GM19468 (cell line): ENCODE measurements around the gene SLC4A3.

ENCODE experiments used
- ATAC-seq: cut with Tn5 transposase; IDR thresholded peaks from one replicate; pipeline ENCODE4 v1.9.1; 2021; ENCODE audit warnings: mild to moderate bottlenecking, moderate library complexity, moderate number of reproducible peaks; ENCODE audit not compliant: unreplicated experiment; ENCODE audit errors: extremely low read depth

SLC4A3 gene

DNA sequence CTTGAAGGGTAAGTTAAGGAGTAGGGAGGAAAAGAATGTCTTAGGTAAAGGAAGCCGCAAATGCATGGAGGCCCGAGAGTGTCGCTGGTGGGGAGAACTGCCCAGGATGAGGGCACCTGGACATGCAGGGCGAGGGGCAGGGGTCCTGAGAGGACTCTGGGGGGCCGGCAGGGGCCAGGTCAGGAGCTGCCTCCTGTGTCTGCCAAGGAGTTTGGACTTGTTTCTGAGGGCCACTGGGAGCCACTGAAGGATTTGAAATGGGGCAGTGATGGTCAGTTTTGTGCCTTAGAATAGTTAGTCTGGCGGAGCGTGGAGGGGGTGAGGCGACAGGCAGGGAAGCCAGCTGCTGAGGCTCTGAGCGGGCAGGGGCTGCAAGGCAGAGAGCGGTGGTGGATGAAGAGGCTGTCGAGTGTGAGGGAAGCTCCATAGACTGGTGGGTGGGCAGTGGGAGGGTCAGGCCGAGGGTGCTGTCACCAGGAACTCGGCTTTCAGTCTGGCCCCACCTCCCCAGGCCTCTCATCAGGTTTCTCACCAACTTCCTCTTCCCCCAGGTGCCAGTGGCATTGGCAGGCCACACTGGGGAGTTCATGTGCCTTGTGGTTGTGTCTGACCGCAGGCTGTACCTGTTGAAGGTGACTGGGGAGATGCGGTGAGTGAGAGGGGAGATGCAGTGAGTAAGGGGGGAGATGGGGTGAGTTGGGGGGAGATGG lies 14.7 kb upstream of the SLC4A3 start:
- ATAC-seq, result no peak

DNA sequence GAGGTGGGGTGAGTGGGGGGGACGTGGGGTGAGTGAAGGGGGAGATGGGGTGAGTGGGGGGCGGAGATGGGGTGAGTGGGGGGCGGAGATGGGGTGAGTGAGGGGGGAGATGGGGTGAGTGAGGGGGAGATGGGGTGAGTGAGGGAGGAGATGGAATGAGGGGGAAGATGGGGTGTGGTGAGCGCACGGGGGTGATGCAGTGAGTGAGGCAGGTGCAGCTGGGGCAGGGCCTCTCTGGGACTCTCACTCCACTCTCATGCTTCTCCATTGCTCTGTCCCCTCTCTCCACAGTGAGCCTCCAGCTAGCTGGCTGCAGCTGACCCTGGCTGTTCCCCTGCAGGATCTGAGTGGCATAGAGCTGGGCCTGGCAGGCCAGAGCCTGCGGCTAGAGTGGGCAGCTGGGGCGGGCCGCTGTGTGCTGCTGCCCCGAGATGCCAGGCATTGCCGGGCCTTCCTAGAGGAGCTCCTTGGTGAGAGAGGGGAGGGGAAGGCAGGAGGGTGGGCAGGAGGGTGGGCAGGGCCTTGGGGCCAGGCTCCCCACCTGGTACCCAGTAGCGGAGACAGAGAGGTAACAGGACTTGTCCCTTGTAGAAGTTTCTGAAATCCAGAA lies 13.9 kb upstream of the SLC4A3 start:
- ATAC-seq, result no peak

DNA sequence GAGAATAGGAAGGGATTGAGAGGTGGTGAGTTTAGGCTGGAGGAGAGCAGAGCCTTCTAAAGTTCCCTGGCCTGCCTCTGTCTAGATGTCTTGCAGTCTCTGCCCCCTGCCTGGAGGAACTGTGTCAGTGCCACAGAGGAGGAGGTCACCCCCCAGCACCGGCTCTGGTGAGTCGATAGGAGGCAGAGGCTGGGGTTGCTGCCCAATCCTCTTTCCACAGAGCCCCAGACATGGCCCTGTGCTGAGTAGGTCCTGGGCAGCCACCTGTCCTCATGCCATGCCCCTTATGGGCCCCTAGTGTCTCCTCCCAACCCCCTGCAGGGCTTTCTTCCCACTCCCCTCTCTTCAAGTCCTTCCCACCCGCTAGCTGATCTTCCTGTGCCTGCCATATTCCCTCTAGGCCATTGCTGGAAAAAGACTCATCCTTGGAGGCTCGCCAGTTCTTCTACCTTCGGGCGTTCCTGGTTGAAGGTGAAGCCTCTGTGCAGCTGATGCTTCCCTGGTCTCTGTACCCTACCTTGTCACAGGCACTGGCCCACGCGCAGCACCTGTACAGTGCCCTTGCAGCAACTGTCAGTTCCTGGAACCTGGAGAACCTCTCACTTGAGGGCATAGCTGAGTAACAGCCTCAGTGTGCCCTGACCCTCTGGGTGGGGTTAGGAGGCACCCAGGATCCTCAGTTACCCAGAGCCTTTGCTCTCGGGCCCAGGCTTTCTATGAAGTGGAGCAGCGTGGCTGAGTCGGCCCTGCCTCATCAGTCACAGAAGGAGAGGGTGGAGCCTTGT lies 13.2 kb upstream of the SLC4A3 start:
- ATAC-seq, result no peak

DNA sequence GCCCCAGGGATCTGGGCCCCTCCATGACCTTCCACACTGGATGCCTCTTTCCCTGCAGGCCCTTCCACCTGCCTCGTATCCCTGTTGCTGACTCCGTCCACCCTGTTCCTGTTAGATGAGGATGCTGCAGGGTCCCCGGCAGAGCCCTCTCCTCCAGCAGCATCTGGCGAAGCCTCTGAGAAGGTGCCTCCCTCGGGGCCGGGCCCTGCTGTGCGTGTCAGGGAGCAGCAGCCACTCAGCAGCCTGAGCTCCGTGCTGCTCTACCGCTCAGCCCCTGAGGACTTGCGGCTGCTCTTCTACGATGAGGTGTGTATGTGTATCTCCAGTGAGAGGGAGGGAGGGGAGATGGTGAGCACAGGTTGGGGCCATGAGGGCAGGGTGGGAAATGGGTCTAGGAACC lies 12.4 kb upstream of the SLC4A3 start:
- no peak for ATAC-seq

DNA sequence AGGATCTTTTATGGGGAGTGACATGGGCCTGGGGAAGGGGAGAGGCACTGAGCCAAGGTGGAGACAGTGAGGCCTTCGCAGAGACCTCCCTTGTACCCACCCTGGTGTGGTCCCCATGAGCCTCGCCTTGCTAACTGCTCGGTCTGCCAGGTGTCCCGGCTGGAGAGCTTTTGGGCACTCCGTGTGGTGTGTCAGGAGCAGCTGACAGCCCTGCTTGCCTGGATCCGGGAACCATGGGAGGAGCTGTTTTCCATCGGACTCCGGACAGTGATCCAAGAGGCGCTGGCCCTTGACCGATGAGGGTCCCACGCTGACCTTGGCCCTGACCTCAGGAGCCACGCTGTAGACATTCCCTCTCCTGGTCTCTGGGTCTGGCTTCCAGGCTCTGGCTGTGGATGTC lies 11.5 kb upstream of the SLC4A3 start:
- no peak for ATAC-seq

DNA sequence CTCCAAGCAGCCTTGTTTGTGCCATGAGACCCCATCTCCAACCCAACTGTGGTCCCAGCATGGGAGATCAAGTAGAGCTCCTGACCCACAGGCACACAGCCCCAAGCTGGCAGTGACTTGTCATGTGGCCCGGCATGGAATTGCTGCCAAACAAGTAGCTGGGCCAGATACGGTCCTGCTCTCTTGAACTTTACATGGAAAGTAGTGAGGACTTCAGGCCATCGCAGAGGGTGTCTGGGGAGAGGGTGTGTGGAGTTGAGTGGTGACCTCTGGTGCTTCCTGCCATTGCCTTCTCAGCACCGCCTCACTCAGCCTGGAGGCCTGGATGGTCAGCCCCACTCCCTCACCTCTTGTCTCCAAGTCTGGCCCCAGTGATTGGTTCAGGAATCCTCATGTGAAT lies 10.9 kb upstream of the SLC4A3 start:
- ATAC-seq, result no peak

DNA sequence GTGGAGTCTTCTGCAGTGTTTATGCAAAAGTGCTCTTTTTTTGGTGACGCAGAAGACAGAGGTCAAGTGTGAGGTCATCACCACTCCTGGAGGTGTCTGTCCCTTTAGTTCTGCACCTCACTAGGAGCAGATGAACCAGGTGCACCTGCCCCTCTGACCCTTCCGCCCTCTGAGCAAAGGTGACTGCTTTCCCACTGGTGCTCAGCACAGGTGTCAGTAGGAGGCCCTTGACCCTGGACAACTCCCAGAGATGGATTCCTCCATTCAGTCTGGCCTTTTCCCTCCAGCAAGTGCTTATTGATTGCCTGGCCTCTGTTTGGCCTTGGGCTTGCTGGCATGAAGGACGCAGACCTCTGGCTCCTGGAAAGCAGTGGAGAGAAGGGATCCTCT lies 8.7 kb upstream of the SLC4A3 start:
- no peak for ATAC-seq

DNA sequence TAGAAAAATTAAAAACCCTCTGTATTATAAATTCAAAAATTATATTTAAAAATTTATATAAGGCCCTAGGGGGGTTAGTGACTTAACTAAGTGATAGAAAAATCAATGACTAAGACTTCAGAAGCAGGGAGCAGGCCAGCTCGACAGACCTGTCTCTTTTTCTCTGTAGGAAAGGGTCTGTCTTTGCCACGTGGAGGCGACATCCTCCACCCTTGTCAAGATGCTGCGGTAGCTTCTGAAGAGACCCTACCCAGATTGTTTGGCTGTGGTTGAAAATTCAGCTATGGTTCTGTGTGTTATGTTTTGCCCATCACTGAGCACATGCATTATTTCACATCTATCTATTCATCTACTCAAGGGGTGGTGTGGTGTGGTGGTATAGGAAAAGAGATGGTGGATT lies 8.2 kb upstream of the SLC4A3 start:
- no peak for ATAC-seq

DNA sequence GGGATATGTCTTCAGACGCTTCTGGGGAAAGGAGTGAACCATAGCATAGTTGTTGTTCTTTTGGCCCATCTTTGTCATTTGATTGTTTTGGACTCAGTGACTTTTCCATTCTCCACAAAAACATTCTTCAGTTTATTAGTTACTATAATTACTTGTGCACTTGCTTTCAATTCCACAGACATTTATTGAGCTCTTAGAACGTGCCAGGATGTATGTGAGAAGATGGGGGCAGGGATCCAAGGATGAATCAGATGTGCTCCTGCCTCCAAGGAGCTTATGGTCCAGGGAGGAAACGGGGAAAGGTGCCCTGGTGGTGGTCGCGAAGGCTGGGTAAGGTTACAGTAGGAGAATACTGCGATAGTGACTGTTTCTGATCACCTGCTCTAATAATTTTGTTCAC lies 6.9 kb upstream of the SLC4A3 start:
- ATAC-seq, result no peak

DNA sequence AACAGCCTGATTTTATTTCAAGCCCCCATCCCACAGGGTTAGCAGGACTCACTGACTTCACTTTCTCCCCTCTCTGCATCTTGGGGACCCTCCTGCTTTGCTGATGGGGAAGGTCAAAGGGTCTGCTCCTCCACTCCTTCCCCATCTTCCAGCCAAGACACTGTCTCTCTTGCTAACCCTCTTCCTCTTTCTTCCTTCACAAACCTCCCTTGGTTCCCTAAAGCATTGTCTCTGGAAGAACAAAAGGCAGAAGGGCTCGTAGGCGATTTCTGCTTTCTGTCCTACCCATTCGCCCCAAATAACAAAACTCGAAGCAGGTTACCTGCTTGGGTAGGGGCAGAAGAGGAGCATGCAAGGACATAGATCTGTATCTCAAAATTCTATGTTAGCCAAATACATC lies 5.5 kb upstream of the SLC4A3 start:
- ATAC-seq, result no peak

DNA sequence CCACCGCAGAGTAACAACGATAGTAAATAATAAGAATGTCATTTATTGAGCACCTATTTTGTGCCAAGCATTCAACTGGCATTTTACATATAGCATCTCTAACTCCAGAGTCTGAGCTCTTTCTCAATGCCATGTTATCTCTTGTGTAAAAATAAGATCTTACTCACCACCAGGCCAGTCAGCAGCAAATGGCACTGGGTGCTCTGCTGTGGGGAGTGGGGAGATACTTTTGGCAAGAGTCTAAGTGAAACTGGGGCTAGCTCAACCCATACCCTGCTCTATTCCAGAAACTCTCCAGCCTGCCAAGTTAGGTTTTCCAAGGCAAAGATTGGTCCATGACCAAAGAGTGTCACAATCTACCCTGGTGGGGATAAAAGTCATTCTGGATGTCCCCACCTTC lies 5.0 kb upstream of the SLC4A3 start:
- no peak for ATAC-seq

DNA sequence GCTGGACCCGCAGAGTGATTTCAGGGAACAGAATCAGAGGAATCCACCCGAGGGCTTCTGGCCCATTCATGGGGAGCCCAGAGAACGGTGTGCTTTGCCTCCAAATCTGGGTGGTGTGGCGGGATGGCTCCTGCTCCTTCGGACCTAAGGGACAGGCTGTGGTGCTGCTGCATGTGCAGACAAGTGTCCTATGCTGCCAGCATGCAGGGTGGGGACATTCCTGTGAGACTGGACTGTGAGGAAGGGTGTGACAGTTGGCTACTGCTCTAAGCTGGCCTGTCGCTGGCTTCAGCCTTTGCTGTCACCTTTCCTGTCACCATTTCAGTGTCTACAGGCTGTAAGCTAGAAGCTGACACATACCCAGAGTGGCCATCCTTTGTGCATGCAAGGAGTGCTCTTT lies 2.9 kb upstream of the SLC4A3 start:
- ATAC-seq, result no peak

DNA sequence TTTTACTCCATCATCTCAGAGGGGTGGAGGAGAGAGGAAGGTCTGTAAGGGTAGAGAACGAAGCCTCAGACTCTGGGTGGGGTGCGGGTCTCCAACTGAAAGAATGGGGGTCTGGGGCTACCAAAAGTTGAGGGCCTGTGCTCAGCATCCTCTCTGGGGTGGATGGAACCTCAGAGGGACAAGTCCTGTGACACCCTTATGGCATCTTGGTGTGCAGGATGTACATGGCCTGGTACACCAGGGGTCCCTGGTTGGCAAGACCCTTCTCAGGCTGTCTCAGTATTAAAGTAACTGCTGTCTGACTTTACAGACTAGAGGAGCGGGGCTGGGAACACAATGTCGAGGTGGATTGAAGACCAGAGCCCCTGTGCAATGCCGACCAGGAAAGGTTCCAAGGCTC lies 2.3 kb upstream of the SLC4A3 start:
- ATAC-seq, result no peak

DNA sequence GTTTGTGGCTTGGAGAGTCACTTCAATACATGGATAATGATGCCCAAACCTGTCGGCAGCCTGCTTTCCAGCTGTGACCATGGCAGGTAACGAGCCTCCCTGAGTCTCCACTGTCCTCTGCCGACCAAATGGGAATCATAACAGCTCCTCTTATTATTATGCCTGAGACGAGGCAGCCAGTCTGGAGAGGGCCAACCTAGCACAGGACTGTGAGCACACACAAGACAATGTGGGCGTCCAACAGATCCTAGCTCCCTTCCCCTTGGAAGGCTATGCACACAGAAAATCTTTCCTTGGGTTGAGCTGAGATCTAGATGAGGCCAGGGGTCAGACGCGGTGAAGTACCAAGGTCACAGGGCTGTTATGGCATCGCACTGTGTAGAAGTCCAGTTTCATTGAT lies 890 bp upstream of the SLC4A3 start:
- ATAC-seq, result no peak

DNA sequence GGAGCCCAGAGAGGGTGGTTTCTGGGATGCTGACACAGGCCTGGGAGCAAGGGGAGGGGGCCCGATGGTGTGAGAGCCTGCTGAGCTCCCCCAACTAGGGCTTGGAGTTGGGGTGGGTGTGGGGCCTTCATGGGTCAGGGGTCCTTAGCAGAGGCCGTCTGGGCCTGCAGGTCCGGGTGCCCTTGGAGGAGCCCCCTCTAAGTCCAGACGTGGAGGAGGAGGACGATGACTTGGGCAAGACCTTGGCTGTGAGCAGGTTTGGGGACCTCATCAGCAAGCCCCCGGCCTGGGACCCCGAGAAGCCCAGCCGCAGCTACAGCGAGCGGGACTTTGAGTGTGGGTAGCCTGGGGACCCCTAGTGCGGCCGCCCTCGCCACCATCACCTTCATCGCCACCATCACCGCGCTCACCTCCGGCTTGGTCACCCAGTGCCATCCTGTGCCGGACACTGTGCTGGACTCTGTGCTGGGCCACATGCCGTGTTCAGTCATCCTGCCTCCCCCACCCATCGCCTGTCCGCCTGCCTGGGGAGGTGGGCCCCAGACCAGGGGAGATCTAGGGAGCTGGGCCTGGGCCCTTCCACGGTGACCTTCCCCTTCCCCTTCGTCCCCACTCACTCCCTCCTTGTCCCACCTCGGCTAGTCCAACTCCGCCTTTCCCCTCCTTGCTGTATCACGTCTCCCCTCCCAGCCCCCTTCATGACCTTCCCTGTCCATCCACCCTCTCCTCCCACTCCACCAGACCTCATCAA lies 980 bp downstream of the SLC4A3 start:
- no peak for ATAC-seq

DNA sequence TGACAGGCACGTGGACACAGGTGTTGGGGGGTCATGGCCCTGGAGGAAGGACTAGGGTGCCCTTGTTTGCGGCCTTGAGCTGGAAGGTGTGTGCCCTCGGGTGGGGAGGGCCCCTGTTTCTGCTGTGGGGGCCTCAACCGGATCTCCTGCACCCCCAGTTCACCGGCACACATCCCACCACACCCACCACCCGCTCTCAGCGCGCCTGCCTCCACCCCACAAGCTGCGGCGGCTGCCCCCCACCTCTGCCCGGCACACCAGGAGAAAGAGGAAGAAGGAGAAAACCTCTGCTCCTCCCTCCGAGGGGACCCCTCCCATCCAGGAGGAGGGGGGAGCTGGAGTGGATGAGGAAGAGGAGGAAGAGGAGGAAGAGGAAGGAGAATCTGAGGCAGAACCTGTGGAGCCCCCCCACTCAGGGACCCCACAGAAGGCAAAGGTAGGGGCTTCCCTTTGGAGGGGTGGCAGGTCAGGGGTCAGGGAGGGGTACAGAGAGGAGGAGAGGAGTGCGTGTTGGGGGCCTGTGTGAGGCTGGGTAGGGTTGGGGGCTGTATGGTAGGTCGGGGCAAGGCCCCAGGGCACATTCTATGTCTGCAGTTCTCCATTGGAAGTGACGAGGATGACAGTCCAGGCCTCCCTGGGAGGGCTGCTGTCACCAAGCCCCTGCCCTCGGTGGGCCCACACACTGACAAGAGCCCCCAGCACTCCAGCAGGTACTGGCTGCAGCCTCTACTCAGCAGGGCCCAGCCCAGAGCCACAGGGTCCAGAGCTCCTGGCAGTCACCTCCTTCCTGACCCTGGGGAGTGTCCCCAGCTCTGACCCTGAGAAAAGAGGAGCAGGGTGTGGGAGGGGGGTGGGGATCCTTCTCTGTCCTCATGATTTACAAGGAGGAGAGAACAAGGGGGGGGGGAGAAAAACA lies 1.8 kb downstream of the SLC4A3 start:
- ATAC-seq, result no peak

DNA sequence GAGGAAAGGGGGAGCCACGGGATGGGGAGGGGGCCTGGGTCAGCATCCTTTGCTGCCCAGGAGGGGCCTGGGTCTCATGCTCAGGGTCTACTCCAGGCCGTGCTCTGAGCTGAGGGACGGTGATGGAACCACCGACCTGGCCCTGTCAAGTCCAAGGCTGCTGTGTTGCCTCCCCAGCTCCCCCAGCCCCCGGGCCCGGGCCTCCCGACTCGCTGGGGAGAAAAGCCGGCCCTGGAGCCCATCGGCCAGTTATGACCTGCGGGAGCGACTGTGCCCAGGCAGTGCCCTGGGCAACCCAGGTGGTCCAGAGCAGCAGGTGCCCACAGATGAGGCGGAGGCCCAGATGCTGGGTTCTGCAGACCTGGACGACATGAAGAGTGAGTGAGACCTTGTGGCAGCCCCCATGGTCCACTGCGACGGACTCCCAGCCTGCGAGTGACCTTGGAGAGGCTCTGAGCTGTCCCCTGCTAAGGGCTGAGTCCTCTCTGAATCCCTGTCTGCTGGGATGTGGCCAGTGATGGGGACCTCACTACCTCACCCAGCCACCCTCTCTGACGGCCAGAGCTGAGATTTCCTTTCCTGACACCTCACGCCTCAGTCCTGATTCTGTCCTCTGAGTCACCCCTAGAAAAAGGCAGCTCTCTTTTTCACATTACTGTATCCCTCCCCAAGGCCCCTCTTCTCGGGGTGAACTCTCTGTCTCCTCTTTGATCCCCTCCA lies 2.7 kb downstream of the SLC4A3 start:
- no peak for ATAC-seq

DNA sequence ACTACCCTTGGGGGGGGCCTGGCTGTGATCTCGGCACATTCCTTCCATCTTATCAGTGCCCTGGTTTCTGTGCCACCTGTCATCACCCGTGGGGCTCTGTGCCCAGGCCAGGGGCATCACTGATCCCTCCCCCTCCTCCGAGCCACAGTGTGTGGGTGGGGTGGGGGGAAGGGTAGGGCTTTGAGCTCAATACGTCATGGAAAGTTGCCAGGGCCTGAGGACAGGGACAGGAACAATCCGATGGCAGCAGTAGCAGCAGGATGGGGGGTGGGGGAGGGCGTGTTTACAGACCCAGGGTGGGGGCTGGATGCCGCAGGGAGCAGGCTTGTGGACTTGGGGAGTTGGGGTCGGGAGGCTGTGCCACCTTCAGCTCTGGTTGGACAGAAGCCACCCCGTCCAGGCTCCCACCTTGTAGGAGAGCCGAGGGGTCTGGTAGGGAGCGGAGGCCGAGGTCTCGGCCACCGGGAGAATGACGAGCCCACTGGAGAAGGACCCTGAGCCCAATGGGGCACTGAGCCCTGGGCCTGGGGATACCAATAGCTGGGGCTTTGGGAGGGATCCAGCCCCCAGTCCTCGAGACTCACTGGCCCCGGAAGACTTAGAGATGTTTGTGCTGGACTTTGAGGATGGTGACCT lies 3.5 kb downstream of the SLC4A3 start:
- ATAC-seq, result no peak

DNA sequence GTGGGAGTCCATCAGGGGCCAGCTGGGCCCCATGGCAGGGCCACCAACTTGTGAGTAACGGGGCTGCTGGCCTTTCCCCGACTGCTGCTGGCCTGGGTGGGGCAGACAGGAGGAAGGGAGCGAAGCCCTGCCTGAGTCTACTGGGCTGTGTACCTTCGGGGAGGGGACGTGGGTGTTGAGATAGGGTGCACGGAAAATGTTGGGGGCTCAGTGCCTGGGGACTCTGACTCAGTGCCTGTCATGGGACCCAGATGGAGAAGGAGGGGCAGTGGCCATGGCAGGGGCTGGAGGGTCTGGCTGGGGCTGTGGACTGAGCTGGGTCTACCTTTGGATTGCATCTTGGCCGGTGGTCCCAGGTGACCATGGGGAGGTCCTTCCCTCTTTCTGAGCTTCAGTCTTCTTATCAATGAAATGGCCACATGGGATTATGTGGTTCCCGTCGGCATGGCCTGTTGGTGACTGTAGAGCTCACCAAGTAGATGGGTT lies 4.0 kb downstream of the SLC4A3 start:
- ATAC-seq, result no peak
